DND-41 (cell line): ENCODE results near the gene CARD14.

ENCODE experiments used
- ATAC-seq: fragments of 200-7000 bp; cut with Tn5 transposase; 3 replicates; pipeline ENCODE4 v1.9.1; 2021; ENCODE audit warnings: low read depth; ENCODE audit not compliant: insufficient read depth
- DNase-seq: peaks from one replicate; pipeline ENCODE4 v3.0.0-alpha.2; 2020
- H2AFZ ChIP-seq: 2 replicates; pipeline ENCODE4 v1.6.0; 2012; ENCODE audit warnings: low read depth, low read length
- H3K27ac ChIP-seq: 2 replicates; pipeline ENCODE4 v1.5.1; 2012; ENCODE audit warnings: low read length, inconsistent platforms
- H3K27me3 ChIP-seq: fragments of 200-600 bp; sonication (generic); 2 replicates; pipeline ENCODE4 v1.6.0; 2012; ENCODE audit warnings: low read length, mild to moderate bottlenecking, inconsistent platforms; ENCODE audit not compliant: insufficient read depth, poor library complexity
- H3K36me3 ChIP-seq: 2 replicates; pipeline ENCODE4 v1.5.1; 2012; ENCODE audit warnings: low read length, inconsistent platforms; ENCODE audit not compliant: insufficient read depth
- H3K4me1 ChIP-seq: 2 replicates; pipeline ENCODE4 v1.5.1; 2012; ENCODE audit warnings: mild to moderate bottlenecking, low read length; ENCODE audit not compliant: insufficient read depth
- H3K4me2 ChIP-seq: 2 replicates; pipeline ENCODE4 v1.6.0; 2012; ENCODE audit warnings: mild to moderate bottlenecking, moderate library complexity, low read length, inconsistent platforms; ENCODE audit not compliant: insufficient read depth
- H3K4me3 ChIP-seq, 2 experiments: fragments of 200-600 bp in 1 of 2; shearing (Covaris generic) in 1 of 2; 2 replicates each; pipeline ENCODE4 v1.5.1; 2012 to 2016; ENCODE audit warnings: inconsistent platforms in 2 of 2, low read length in 2 of 2, mild to moderate bottlenecking in 2 of 2, low read depth in 1 of 2, moderate library complexity in 1 of 2
- H3K79me2 ChIP-seq: 2 replicates; pipeline ENCODE4 v1.6.0; 2012; ENCODE audit warnings: low read length, inconsistent platforms; ENCODE audit not compliant: insufficient read depth
- H3K9ac ChIP-seq: 2 replicates; pipeline ENCODE4 v1.6.0; 2012; ENCODE audit warnings: low read depth, mild to moderate bottlenecking, inconsistent platforms, low read length, moderate library complexity
- H3K9me3 ChIP-seq: 2 replicates; pipeline ENCODE4 v1.5.1; 2012; ENCODE audit warnings: low read length, moderate library complexity, mild to moderate bottlenecking, inconsistent platforms; ENCODE audit not compliant: insufficient read depth, severe bottlenecking
- H4K20me1 ChIP-seq: 2 replicates; pipeline ENCODE4 v1.6.0; 2012; ENCODE audit warnings: low read length; ENCODE audit not compliant: insufficient read depth
- CTCF ChIP-seq: IDR thresholded peaks from 2 replicates; pipeline ENCODE4 v1.5.1; 2012; ENCODE audit warnings: borderline replicate concordance, low read length, moderate library complexity, mild to moderate bottlenecking; ENCODE audit not compliant: poor library complexity, severe bottlenecking; ENCODE audit errors: extremely low read depth
- EZH2 ChIP-seq: IDR thresholded peaks from 3 replicates; pipeline ENCODE4 v1.6.1; 2012; ENCODE audit warnings: borderline replicate concordance, low read depth, mild to moderate bottlenecking, moderate library complexity, low read length, inconsistent platforms; ENCODE audit not compliant: severe bottlenecking

The CARD14 gene

GRCh38 chr17:80223838-80224497 is 54.1 kb downstream of the CARD14 start:
- Histone ChIP-seq H3K79me2 (no peaks in the 10 kb centered on the region), H3K4me3 (no peak overlapping the region), H3K27me3 (no peaks in the 10 kb centered on the region), H3K9ac (no peak overlapping the region), H4K20me1 (peaks cover 13% of the 10 kb centered on the region), H3K4me1 (peaks cover 10% of the 10 kb centered on the region), H2AFZ (no peak overlapping the region), H3K4me2 (no peak overlapping the region), H3K27ac (no peak overlapping the region), H3K36me3 (no peaks in the 10 kb centered on the region), H3K9me3 (no peaks in the 10 kb centered on the region)
- ATAC-seq (no peak), DNase-seq (no peak)
- TF ChIP-seq EZH2 (no peak), CTCF (no peak)

- no peak for TF ChIP-seq EZH2
- no peak for TF ChIP-seq CTCF
- H2AFZ ChIP-seq = no peak overlapping the region
- H4K20me1 ChIP-seq = peaks cover 10% of the 10 kb centered on the region
- ATAC-seq (no peak), DNase-seq (no peak)
- no peak overlapping the region for H3K4me3 ChIP-seq
- H3K36me3 ChIP-seq = no peaks in the 10 kb centered on the region
- H3K9ac ChIP-seq = no peak overlapping the region
- H3K27me3 ChIP-seq = no peaks in the 10 kb centered on the region
- H3K27ac ChIP-seq = no peak overlapping the region
- H3K79me2 ChIP-seq = no peaks in the 10 kb centered on the region
- H3K4me1 ChIP-seq = peaks cover 3% of the 10 kb centered on the region
- no peak overlapping the region for H3K4me2 ChIP-seq
- H3K9me3 ChIP-seq = no peaks in the 10 kb centered on the region
Measured at GRCh38 chr17:80224683-80225082, 54.9 kb downstream of the CARD14 start.

GRCh38 chr17:80225230-80225629 is 55.4 kb downstream of the CARD14 start:
- Histone ChIP-seq H3K9ac (no peak overlapping the region), H3K27ac (no peak overlapping the region), H3K9me3 (no peaks in the 10 kb centered on the region), H3K36me3 (no peaks in the 10 kb centered on the region), H3K4me2 (no peak overlapping the region), H2AFZ (no peak overlapping the region), H3K27me3 (no peaks in the 10 kb centered on the region), H3K4me3 (no peak overlapping the region), H3K79me2 (no peaks in the 10 kb centered on the region), H3K4me1 (no peaks in the 10 kb centered on the region), H4K20me1 (peaks cover 7% of the 10 kb centered on the region)
- TF ChIP-seq CTCF = no peak
- TF ChIP-seq EZH2 = no peak
- ATAC-seq = no peak
- DNase-seq = no peak
